ENCODE measurements around the gene PHC2. TPM values are rescaled to one million over a fixed set of nuclear protein-coding genes. Genes with fewer than 3 reads are reported as not detected.

PHC2 gene
- total and polyA plus RNA-seq, 3 donors from 2014 or later = 121 to 178 (median 130) TPM

DNA sequence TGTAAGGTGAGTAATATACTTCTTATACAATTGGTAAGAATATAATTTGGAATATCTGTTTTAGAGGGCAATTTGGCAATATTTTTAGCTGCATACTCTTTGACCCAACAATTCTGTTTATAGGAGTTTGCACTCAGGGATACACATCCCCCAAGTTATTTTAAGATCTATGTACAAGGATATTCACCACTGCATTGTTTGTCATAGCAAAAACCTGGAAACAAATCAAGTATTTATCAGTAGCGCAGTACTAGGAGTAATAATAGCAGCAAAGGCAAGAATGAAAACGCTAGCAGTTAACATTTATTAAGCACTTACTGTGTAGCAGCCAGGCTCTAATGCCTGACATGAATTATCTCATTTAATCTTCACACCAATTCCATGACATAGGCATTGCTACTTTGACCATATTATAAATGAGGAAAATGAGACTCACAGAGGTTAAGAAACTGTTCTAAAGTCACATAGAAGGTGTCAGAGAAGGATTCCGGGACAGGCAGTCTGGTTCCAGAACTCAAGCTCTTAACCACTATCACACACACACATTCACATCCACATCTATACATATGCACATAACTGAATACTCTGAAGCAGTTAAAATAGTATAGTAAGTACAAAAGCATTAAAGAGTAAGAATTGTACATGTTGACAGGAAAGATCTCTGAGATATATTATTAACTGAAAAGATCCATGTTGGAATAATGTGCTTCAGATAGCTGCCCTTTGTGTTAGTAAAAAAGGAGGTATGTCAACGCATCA is 30.6 kb downstream of the PHC2 start:
- DNase-seq = no peak
- intact Hi-C loops (cut with DNase I; ENCODE audit: low total_unique reads) = no loop called here

GRCh38 chr1:33399375-33399774 is 31.5 kb downstream of the PHC2 start:
- intact Hi-C loops (cut with DNase I; ENCODE audit: low total_unique reads) = no loop called here
- Histone ChIP-seq H3K27me3 (no peaks in the 10 kb centered on the region), H3K9me3 (no peaks in the 10 kb centered on the region), H3K4me3 (no peak overlapping the region), H3K4me1 (no peaks in the 10 kb centered on the region), H3K36me3 (ENCODE audit: low read depth, missing control alignments) (no peaks in the 10 kb centered on the region), H3K27ac (no peak overlapping the region)
- 73 to 76% methylated on average over 3 of the region's 3 CpGs for WGBS, 2 donors
- no peak for TF ChIP-seq CTCF (IDR thresholded peaks at IDR 0.05)
- no peak for TF ChIP-seq POLR2A (IDR thresholded peaks at IDR 0.05)
- no peak for DNase-seq

More for the DNA sequence above, 30.6 kb downstream of the PHC2 start:
- Histone ChIP-seq H3K4me1 (no peaks in the 10 kb centered on the region), H3K9me3 (no peaks in the 10 kb centered on the region), H3K27me3 (no peaks in the 10 kb centered on the region), H3K4me3 (no peak overlapping the region), H3K27ac (no peak overlapping the region), H3K36me3 (ENCODE audit: low read depth, missing control alignments) (no peaks in the 10 kb centered on the region)
- 52 to 57% methylated on average over 4 of the region's 4 CpGs for WGBS, 2 donors
- TF ChIP-seq POLR2A (IDR thresholded peaks at IDR 0.05) = no peak
- no peak for TF ChIP-seq CTCF (IDR thresholded peaks at IDR 0.05)

DNA sequence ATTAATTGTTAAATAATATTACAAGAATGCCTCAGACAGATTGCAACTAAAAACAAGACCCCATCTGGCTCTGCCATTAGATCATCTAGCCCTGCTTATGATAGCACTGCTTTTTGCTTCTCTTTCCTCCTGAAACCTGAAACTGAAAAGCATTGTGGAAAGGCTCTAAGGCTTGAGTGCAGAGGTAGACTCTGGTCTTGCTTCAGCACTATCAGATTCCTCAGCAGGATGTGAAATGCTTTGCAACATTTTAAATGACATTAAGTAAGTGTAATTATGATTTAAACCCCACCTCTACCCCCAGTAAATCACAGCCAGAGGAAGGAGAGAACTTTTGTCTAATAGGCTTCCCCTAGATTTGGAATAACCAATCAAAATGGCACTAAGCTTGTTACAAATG is 32.9 kb downstream of the PHC2 start:
- DNase-seq = no peak
- Histone ChIP-seq H3K36me3 (ENCODE audit: low read depth, missing control alignments) (no peaks in the 10 kb centered on the region), H3K27ac (no peak overlapping the region), H3K4me1 (no peaks in the 10 kb centered on the region), H3K9me3 (no peaks in the 10 kb centered on the region), H3K4me3 (no peak overlapping the region), H3K27me3 (no peaks in the 10 kb centered on the region)
- intact Hi-C loops (cut with DNase I; ENCODE audit: low total_unique reads) = no loop called here
- TF ChIP-seq POLR2A (IDR thresholded peaks at IDR 0.05) = no peak
- no peak for TF ChIP-seq CTCF (IDR thresholded peaks at IDR 0.05)

- Histone ChIP-seq H3K9me3 (no peaks in the 10 kb centered on the region), H3K4me3 (no peak overlapping the region), H3K36me3 (ENCODE audit: low read depth, missing control alignments) (no peaks in the 10 kb centered on the region), H3K4me1 (no peaks in the 10 kb centered on the region), H3K27me3 (no peaks in the 10 kb centered on the region), H3K27ac (no peak overlapping the region)
- 70 to 73% methylated on average over 2 of the region's 2 CpGs for WGBS, 2 donors
- DNase-seq = no peak
- intact Hi-C loops (cut with DNase I; ENCODE audit: low total_unique reads) = no loop called here
- TF ChIP-seq POLR2A (IDR thresholded peaks at IDR 0.05) (no peak), CTCF (IDR thresholded peaks at IDR 0.05) (no peak)
These were observed 33.8 kb downstream of the PHC2 start for GRCh38 chr1:33397125-33397506.
